ENCODE data around the gene CCDC68. TPM values are rescaled to one million over a fixed set of nuclear protein-coding genes. Genes with fewer than 3 reads are reported as not detected.

The CCDC68 gene
- total RNA-seq, 1 experiment from 2014 or later: 3.1 TPM

- no peaks in the 10 kb centered on the region for H3K79me2 ChIP-seq (ENCODE audit: low read length)
- H3K27me3 ChIP-seq (ENCODE audit: low read length): no peaks in the 10 kb centered on the region
- intact Hi-C loops (cut with micrococcal nuclease): no loop called here
- H3F3A ChIP-seq (ENCODE audit: low read length, unreplicated experiment): no peaks in the 10 kb centered on the region
- DNase-seq: no peak
- no peak for TF ChIP-seq EZH2 (IDR thresholded peaks at IDR 0.05; ENCODE audit: low read length, unreplicated experiment)
- TF ChIP-seq, protein P1, sequence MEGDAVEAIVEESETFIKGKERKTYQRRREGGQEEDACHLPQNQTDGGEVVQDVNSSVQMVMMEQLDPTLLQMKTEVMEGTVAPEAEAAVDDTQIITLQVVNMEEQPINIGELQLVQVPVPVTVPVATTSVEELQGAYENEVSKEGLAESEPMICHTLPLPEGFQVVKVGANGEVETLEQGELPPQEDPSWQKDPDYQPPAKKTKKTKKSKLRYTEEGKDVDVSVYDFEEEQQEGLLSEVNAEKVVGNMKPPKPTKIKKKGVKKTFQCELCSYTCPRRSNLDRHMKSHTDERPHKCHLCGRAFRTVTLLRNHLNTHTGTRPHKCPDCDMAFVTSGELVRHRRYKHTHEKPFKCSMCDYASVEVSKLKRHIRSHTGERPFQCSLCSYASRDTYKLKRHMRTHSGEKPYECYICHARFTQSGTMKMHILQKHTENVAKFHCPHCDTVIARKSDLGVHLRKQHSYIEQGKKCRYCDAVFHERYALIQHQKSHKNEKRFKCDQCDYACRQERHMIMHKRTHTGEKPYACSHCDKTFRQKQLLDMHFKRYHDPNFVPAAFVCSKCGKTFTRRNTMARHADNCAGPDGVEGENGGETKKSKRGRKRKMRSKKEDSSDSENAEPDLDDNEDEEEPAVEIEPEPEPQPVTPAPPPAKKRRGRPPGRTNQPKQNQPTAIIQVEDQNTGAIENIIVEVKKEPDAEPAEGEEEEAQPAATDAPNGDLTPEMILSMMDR (conservative IDR thresholded peaks at IDR 0.05; ENCODE audit: low read depth, low read length): no peak
- no peak for TF ChIP-seq EZH2phosphoT487 (IDR thresholded peaks at IDR 0.05; ENCODE audit: borderline replicate concordance, low read length)
- peak overlapping the region; percentile 14 for H3K27ac ChIP-seq (ENCODE audit: low read length)
- no peaks in the 10 kb centered on the region for H3K36me3 ChIP-seq (ENCODE audit: low read depth, low read length)
- no peak overlapping the region for H2AFZ ChIP-seq (ENCODE audit: low read length)
- ChIA-PET POLR2A (ENCODE audit: unreplicated experiment) (no interaction called here), CTCF (no interaction called here)
- ATAC-seq: no peak
- no peaks in the 10 kb centered on the region for H4K20me1 ChIP-seq (ENCODE audit: low read length)
- no peaks in the 10 kb centered on the region for H3K9me2 ChIP-seq (replicated peaks; ENCODE audit: low read length)
- no peak overlapping the region for H3K4me3 ChIP-seq (ENCODE audit: low read length)
- no TSS peak for BruUV-seq (replicated peaks)
- H3K9ac ChIP-seq (ENCODE audit: low read length): no peak overlapping the region
- peaks cover 10% of the 10 kb centered on the region; the same call in 1 of the 2 replicates for H3K4me1 ChIP-seq (ENCODE audit: insufficient read depth, low read length)
- peak overlapping the region; percentile 29; the same call in 1 of the 2 replicates for H3K4me2 ChIP-seq (ENCODE audit: low read length)
- H3K9me3 ChIP-seq (ENCODE audit: low read length): no peaks in the 10 kb centered on the region
Measured at GRCh38 chr18:54967786-54968185, 8.5 kb upstream of the CCDC68 start.

- POLR2A ChIA-PET (ENCODE audit: unreplicated experiment): no interaction called here
- no peak for ATAC-seq
- Histone ChIP-seq H3K9ac (ENCODE audit: low read length) (no peak overlapping the region), H3K9me3 (ENCODE audit: low read length) (no peaks in the 10 kb centered on the region), H2AFZ (ENCODE audit: low read length) (no peak overlapping the region), H3K79me2 (ENCODE audit: low read length) (no peaks in the 10 kb centered on the region), H3K4me1 (ENCODE audit: insufficient read depth, low read length) (peaks cover 10% of the 10 kb centered on the region; the same call in 1 of the 2 replicates), H3K27me3 (ENCODE audit: low read length) (no peaks in the 10 kb centered on the region), H3F3A (ENCODE audit: low read length, unreplicated experiment) (no peaks in the 10 kb centered on the region), H4K20me1 (ENCODE audit: low read length) (no peaks in the 10 kb centered on the region), H3K27ac (ENCODE audit: low read length) (no peak overlapping the region), H3K36me3 (ENCODE audit: low read depth, low read length) (no peaks in the 10 kb centered on the region), H3K9me2 (replicated peaks; ENCODE audit: low read length) (no peaks in the 10 kb centered on the region), H3K4me2 (ENCODE audit: low read length) (no peak overlapping the region), H3K4me3 (ENCODE audit: low read length) (no peak overlapping the region)
- DNase-seq: no peak
- no peak for TF ChIP-seq EZH2phosphoT487 (IDR thresholded peaks at IDR 0.05; ENCODE audit: borderline replicate concordance, low read length)
- TF ChIP-seq, protein P1 (conservative IDR thresholded peaks at IDR 0.05; ENCODE audit: low read depth, low read length): no peak
- TF ChIP-seq EZH2 (IDR thresholded peaks at IDR 0.05; ENCODE audit: low read length, unreplicated experiment): no peak
- no TSS peak for BruUV-seq (replicated peaks)
- CTCF ChIA-PET: no interaction called here
- intact Hi-C loops (cut with micrococcal nuclease): no loop called here
Measured at GRCh38 chr18:54964741-54965140, 5.5 kb upstream of the CCDC68 start.

- Histone ChIP-seq H3K4me2 (ENCODE audit: low read length) (no peak overlapping the region), H4K20me1 (ENCODE audit: low read length) (no peaks in the 10 kb centered on the region), H3F3A (ENCODE audit: low read length, unreplicated experiment) (no peaks in the 10 kb centered on the region), H3K36me3 (ENCODE audit: low read depth, low read length) (no peaks in the 10 kb centered on the region), H3K27me3 (ENCODE audit: low read length) (no peaks in the 10 kb centered on the region), H3K4me1 (ENCODE audit: insufficient read depth, low read length) (peaks cover 12% of the 10 kb centered on the region), H2AFZ (ENCODE audit: low read length) (no peak overlapping the region), H3K79me2 (ENCODE audit: low read length) (no peaks in the 10 kb centered on the region), H3K9me3 (ENCODE audit: low read length) (no peaks in the 10 kb centered on the region), H3K9ac (ENCODE audit: low read length) (no peak overlapping the region), H3K4me3 (ENCODE audit: low read length) (no peak overlapping the region), H3K9me2 (replicated peaks; ENCODE audit: low read length) (no peaks in the 10 kb centered on the region), H3K27ac (ENCODE audit: low read length) (no peak overlapping the region)
- DNase-seq (no peak), ATAC-seq (no peak)
- intact Hi-C loops (cut with micrococcal nuclease): no loop called here
- CTCF ChIA-PET: no interaction called here
- TF ChIP-seq EZH2 (IDR thresholded peaks at IDR 0.05; ENCODE audit: low read length, unreplicated experiment): no peak
- no peak for TF ChIP-seq EZH2phosphoT487 (IDR thresholded peaks at IDR 0.05; ENCODE audit: borderline replicate concordance, low read length)
- TF ChIP-seq, protein P1 (conservative IDR thresholded peaks at IDR 0.05; ENCODE audit: low read depth, low read length): no peak
- POLR2A ChIA-PET (ENCODE audit: unreplicated experiment): no interaction called here
- BruUV-seq (replicated peaks): no TSS peak
Measured at GRCh38 chr18:54962919-54963645, 3.8 kb upstream of the CCDC68 start.
